ENCODE measurements around the gene CRISP2. TPM values are rescaled to one million over a fixed set of nuclear protein-coding genes. Genes with fewer than 3 reads are reported as not detected.
"Not testable (repeated sequence)": the region's sequence is repeated elsewhere in the genome, so short reads cannot be mapped to it uniquely, and the experiment has no call there.

The CRISP2 gene
- polyA plus RNA-seq, 1 donor from 2014 or later = not detected

GRCh38 chr6:49730251-49730650, 16.9 kb upstream of the CRISP2 start:
- no peak overlapping the region for H3K9ac ChIP-seq (ENCODE audit: low read length)
- no peaks in the 10 kb centered on the region for H3K9me2 ChIP-seq (ENCODE audit: insufficient read depth, low read length)
- H3K27me3 ChIP-seq (ENCODE audit: insufficient read depth, low read depth, low read length) = no peaks in the 10 kb centered on the region
- no peak overlapping the region for H3K4me3 ChIP-seq (ENCODE audit: low read length)
- no peaks in the 10 kb centered on the region for H3K36me3 ChIP-seq (ENCODE audit: insufficient read depth, low read length)
- H3K4me2 ChIP-seq (ENCODE audit: low read length) = no peak overlapping the region
- no peak for TF ChIP-seq RAD21 (conservative IDR thresholded peaks at IDR 0.05)
- TF ChIP-seq TAF1 (IDR thresholded peaks at IDR 0.05; ENCODE audit: low read depth) = no peak
- TF ChIP-seq POLR2AphosphoS5 (IDR thresholded peaks at IDR 0.05) = no peak
- TF ChIP-seq EP300 (conservative IDR thresholded peaks at IDR 0.05; ENCODE audit: poor library complexity, severe bottlenecking) = no peak
- no peak for TF ChIP-seq EZH2 (IDR thresholded peaks at IDR 0.05; ENCODE audit: borderline replicate concordance, insufficient read depth, low read length, poor library complexity, severe bottlenecking)
- TF ChIP-seq, protein P1, sequence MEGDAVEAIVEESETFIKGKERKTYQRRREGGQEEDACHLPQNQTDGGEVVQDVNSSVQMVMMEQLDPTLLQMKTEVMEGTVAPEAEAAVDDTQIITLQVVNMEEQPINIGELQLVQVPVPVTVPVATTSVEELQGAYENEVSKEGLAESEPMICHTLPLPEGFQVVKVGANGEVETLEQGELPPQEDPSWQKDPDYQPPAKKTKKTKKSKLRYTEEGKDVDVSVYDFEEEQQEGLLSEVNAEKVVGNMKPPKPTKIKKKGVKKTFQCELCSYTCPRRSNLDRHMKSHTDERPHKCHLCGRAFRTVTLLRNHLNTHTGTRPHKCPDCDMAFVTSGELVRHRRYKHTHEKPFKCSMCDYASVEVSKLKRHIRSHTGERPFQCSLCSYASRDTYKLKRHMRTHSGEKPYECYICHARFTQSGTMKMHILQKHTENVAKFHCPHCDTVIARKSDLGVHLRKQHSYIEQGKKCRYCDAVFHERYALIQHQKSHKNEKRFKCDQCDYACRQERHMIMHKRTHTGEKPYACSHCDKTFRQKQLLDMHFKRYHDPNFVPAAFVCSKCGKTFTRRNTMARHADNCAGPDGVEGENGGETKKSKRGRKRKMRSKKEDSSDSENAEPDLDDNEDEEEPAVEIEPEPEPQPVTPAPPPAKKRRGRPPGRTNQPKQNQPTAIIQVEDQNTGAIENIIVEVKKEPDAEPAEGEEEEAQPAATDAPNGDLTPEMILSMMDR (IDR thresholded peaks at IDR 0.05; ENCODE audit: poor library complexity, severe bottlenecking) = no peak
- TF ChIP-seq SMC3 (conservative IDR thresholded peaks at IDR 0.05; ENCODE audit: poor library complexity) = no peak
- no peak for TF ChIP-seq MXI1 (conservative IDR thresholded peaks at IDR 0.05; ENCODE audit: poor library complexity, severe bottlenecking)
- H3K9me3 ChIP-seq (ENCODE audit: low read length) = no peaks in the 10 kb centered on the region
- H3F3A ChIP-seq (ENCODE audit: insufficient read depth, low read length, poor library complexity, severe bottlenecking) = no peaks in the 10 kb centered on the region
- H2AFZ ChIP-seq (ENCODE audit: low read depth, low read length) = no peak overlapping the region
- H3K27ac ChIP-seq (ENCODE audit: low read length) = no peak overlapping the region
- no peaks in the 10 kb centered on the region for H4K20me1 ChIP-seq (ENCODE audit: insufficient read depth)
- no peaks in the 10 kb centered on the region for H3K79me2 ChIP-seq (replicated peaks; ENCODE audit: insufficient read depth, low read length)

DNA sequence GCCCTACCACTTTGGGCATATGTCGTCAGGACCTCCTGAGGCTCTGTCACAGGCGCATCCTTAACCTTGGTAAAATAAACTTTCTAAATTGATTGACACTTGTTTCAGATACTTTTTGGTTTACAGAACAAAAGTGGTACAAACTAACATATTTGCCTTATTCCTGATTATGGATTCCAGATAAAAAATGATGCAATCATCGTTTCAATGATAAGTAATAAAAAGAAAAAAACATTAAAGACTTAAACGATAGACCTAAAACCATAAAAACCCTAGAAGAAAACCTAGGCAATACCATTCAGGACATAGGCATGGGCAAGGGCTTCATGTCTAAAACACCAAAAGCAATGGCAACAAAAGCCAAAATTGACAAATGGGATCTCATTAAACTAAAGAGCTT, 10.6 kb upstream of the CRISP2 start:
- not testable (repeated sequence) for H3K36me3 ChIP-seq (ENCODE audit: insufficient read depth, low read length); H3K4me2 ChIP-seq (ENCODE audit: low read length); H3K9me2 ChIP-seq (ENCODE audit: insufficient read depth, low read length); H3K9me3 ChIP-seq (ENCODE audit: low read length); H4K20me1 ChIP-seq (ENCODE audit: insufficient read depth); H3F3A ChIP-seq (ENCODE audit: insufficient read depth, low read length, poor library complexity, severe bottlenecking); H3K27me3 ChIP-seq (ENCODE audit: insufficient read depth, low read depth, low read length); H3K4me3 ChIP-seq (ENCODE audit: low read length); H2AFZ ChIP-seq (ENCODE audit: low read depth, low read length); H3K79me2 ChIP-seq (replicated peaks; ENCODE audit: insufficient read depth, low read length); H3K9ac ChIP-seq (ENCODE audit: low read length); H3K27ac ChIP-seq (ENCODE audit: low read length)

DNA sequence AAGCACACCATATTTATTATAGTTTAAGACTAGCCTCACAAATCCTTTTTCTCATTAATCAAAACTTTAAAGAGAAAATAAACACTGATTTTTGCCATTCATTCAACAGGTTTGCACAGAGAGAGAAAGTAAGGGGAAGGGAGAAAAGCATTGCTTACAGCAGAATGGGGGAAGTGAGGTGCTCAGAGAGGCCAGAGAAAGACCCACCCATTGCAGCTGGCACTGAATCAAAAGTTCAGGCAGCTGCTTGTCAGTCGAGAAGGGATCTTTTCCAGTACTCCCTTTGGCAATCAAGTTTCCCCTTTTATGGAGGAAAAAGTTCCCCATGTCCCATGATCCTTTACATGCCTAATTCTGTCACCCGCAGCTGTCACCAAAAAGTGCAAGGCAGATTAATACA, 8.0 kb upstream of the CRISP2 start:
- TF ChIP-seq MXI1 (conservative IDR thresholded peaks at IDR 0.05; ENCODE audit: poor library complexity, severe bottlenecking) (no peak), POLR2AphosphoS5 (IDR thresholded peaks at IDR 0.05) (no peak), SMC3 (conservative IDR thresholded peaks at IDR 0.05; ENCODE audit: poor library complexity) (no peak), TAF1 (IDR thresholded peaks at IDR 0.05; ENCODE audit: low read depth) (no peak), EP300 (conservative IDR thresholded peaks at IDR 0.05; ENCODE audit: poor library complexity, severe bottlenecking) (no peak), RAD21 (conservative IDR thresholded peaks at IDR 0.05) (no peak), REST (IDR thresholded peaks at IDR 0.05; ENCODE audit: borderline replicate concordance) (no peak), EZH2 (IDR thresholded peaks at IDR 0.05; ENCODE audit: borderline replicate concordance, insufficient read depth, low read length, poor library complexity, severe bottlenecking) (no peak)
- TF ChIP-seq, protein P1 (IDR thresholded peaks at IDR 0.05; ENCODE audit: poor library complexity, severe bottlenecking) = no peak
- H3K9me2 ChIP-seq (ENCODE audit: insufficient read depth, low read length) = no peaks in the 10 kb centered on the region

More for the DNA sequence above, 8.0 kb upstream of the CRISP2 start:
- Histone ChIP-seq H3K4me2 (ENCODE audit: low read length) (no peak overlapping the region), H3K79me2 (replicated peaks; ENCODE audit: insufficient read depth, low read length) (no peaks in the 10 kb centered on the region), H3K9me3 (ENCODE audit: low read length) (peaks cover 5% of the 10 kb centered on the region), H3K4me3 (ENCODE audit: low read length) (no peak overlapping the region), H3K9ac (ENCODE audit: low read length) (no peak overlapping the region), H4K20me1 (ENCODE audit: insufficient read depth) (no peaks in the 10 kb centered on the region), H3K36me3 (ENCODE audit: insufficient read depth, low read length) (no peaks in the 10 kb centered on the region), H3F3A (ENCODE audit: insufficient read depth, low read length, poor library complexity, severe bottlenecking) (no peaks in the 10 kb centered on the region), H3K27ac (ENCODE audit: low read length) (no peak overlapping the region), H3K27me3 (ENCODE audit: insufficient read depth, low read depth, low read length) (no peaks in the 10 kb centered on the region), H2AFZ (ENCODE audit: low read depth, low read length) (no peak overlapping the region)
